ENCODE data around the gene PEX10.

- TF ChIP-seq CTCF (IDR thresholded peaks at IDR 0.05; ENCODE audit: poor library complexity): no peak
- TF ChIP-seq EZH2 (IDR thresholded peaks at IDR 0.05; ENCODE audit: borderline replicate concordance): no peak
Observed at GRCh38 chr1:2412395-2412772, at the start of gene PEX10.

All from hepatocyte (in vitro differentiated cells).